IgD-negative memory B cell (primary cell): ENCODE measurements around the gene FOXP3. TPM values are rescaled to one million over a fixed set of nuclear protein-coding genes. Genes with fewer than 3 reads are reported as not detected.

Source experiments
- H3K27ac Mint-ChIP-seq, 3 donors: one replicate each; pipeline ENCODE4 v1.8.0; 2020 to 2022; ENCODE audit warnings: mild to moderate bottlenecking in 3 of 3, mixed read lengths in 3 of 3, moderate library complexity in 1 of 3
- H3K27me3 Mint-ChIP-seq: one replicate; pipeline ENCODE4 v1.8.0; 2021; ENCODE audit warnings: mixed read lengths
- H3K36me3 Mint-ChIP-seq: one replicate; pipeline ENCODE4 v1.8.0; 2020; ENCODE audit warnings: mild to moderate bottlenecking, mixed read lengths
- H3K4me1 Mint-ChIP-seq, 3 donors: one replicate each; pipeline ENCODE4 v1.8.0; 2020 to 2022; ENCODE audit warnings: mixed read lengths in 3 of 3, mild to moderate bottlenecking in 1 of 3
- H3K4me3 Mint-ChIP-seq, 4 donors: one replicate each; pipeline ENCODE4 v1.8.0; 2020 to 2022; ENCODE audit warnings: mild to moderate bottlenecking in 4 of 4, mixed read lengths in 4 of 4, moderate library complexity in 3 of 4
- H3K9me3 Mint-ChIP-seq, 3 donors: one replicate each; pipeline ENCODE4 v1.8.0; 2020 to 2021; ENCODE audit warnings: mixed read lengths in 3 of 3, mild to moderate bottlenecking in 1 of 3
- polyA plus RNA-seq: library from polyadenylated mRNA; unstranded; fragments of 300-500 nt; fragmentation: Illumina TruSeq; gene quantifications from one replicate; pipeline ENCODE4 v1.2.3, GENCODE V29; 2021

The FOXP3 gene
- polyA plus RNA-seq, 1 donor from 2014 or later, result 0.09 TPM

GRCh38 chrX:49205443-49205842 lies 59.1 kb downstream of the FOXP3 start:
- H3K27ac Mint-ChIP-seq, result no peak overlapping the region
- H3K4me1 Mint-ChIP-seq, result peaks cover 0 to 2% (median 0%) of the 10 kb centered on the region in 3 donors
- H3K4me3 Mint-ChIP-seq, result peak overlapping the region in 1 of 4 donors; percentile 73
- no peaks in the 10 kb centered on the region for H3K27me3 Mint-ChIP-seq
- H3K36me3 Mint-ChIP-seq, result no peaks in the 10 kb centered on the region
- no peaks in the 10 kb centered on the region for H3K9me3 Mint-ChIP-seq

DNA sequence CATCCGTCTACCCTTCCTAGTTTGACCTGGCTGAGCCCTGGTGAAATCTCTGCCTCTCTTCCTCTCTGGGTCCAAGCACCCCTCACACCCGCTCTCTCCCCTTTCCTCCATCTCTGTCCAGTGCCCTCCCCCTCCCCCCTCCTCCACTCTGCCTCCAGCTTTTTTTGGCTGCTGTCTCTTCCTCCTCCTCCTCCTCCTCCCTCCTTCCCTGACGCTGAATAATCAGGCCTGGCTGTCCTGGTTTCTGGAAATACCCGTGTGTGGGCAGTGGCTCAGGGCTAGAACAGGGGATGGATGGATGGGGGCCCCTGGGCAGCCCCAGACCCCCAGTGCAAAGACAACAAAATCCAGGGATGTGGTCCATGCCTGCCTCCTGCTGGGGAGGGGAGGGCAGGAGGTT lies 59.8 kb downstream of the FOXP3 start:
- Mint-ChIP-seq H3K9me3 (no peaks in the 10 kb centered on the region), H3K27ac (no peak overlapping the region), H3K27me3 (no peaks in the 10 kb centered on the region), H3K4me1 (peaks cover 0 to 2% (median 0%) of the 10 kb centered on the region in 3 donors), H3K36me3 (no peaks in the 10 kb centered on the region), H3K4me3 (no peak overlapping the region)

DNA sequence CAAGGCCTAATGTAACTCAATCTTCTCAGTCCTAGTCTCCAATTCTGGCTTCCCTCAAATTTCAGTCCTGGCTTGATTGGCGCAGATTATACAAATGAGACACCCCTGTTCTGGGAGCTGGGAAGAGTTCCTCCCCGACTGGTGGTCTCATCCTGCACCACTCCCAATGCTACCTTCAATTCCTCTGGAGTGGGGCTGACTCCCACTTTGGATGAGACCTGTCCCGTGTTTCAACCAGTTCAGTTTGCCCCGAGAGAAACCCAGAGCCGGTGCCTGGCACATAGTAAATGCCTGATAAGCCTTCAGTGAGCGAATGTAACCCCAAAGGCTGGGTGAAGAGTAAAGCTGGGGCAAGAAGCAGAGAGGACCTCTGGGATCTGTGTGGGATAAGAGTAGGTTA lies 60.5 kb downstream of the FOXP3 start:
- Mint-ChIP-seq H3K27ac (no peak overlapping the region), H3K36me3 (no peaks in the 10 kb centered on the region), H3K4me3 (no peak overlapping the region), H3K27me3 (no peaks in the 10 kb centered on the region), H3K4me1 (peaks cover 0 to 2% (median 0%) of the 10 kb centered on the region in 3 donors), H3K9me3 (no peaks in the 10 kb centered on the region)

- Mint-ChIP-seq H3K27ac (no peak overlapping the region), H3K4me3 (no peak overlapping the region), H3K36me3 (no peaks in the 10 kb centered on the region), H3K4me1 (peaks cover 0 to 2% (median 0%) of the 10 kb centered on the region in 3 donors), H3K9me3 (no peaks in the 10 kb centered on the region), H3K27me3 (no peaks in the 10 kb centered on the region)
Measured at GRCh38 chrX:49203536-49203935, 61.0 kb downstream of the FOXP3 start.

- no peak overlapping the region for H3K4me3 Mint-ChIP-seq
- no peaks in the 10 kb centered on the region for H3K36me3 Mint-ChIP-seq
- H3K9me3 Mint-ChIP-seq, result no peaks in the 10 kb centered on the region
- H3K27ac Mint-ChIP-seq, result no peak overlapping the region
- H3K4me1 Mint-ChIP-seq, result peaks cover 0 to 3% (median 3%) of the 10 kb centered on the region in 3 donors
- H3K27me3 Mint-ChIP-seq, result no peaks in the 10 kb centered on the region
Measured at GRCh38 chrX:49202022-49202421, 62.5 kb downstream of the FOXP3 start.

Other genes starting within 250 kb of the FOXP3 start
- 6.7 TPM for gene TFE3, start 221.4 kb downstream of the FOXP3 start, polyA plus RNA-seq
- gene CCDC120, start 205.7 kb downstream of the FOXP3 start, polyA plus RNA-seq, result 1.2 TPM
- gene PRAF2, start 190.7 kb downstream of the FOXP3 start, polyA plus RNA-seq, result 37.6 TPM
- 58.3 TPM for gene WDR45, start 184.8 kb downstream of the FOXP3 start, polyA plus RNA-seq
- 27.3 TPM for gene GPKOW, start 141.0 kb downstream of the FOXP3 start, polyA plus RNA-seq
- gene MAGIX, start 102.0 kb downstream of the FOXP3 start, polyA plus RNA-seq, result 0.49 TPM
- 292 TPM for gene PLP2, start 92.8 kb downstream of the FOXP3 start, polyA plus RNA-seq
- 9.5 TPM for gene PRICKLE3, start 78.3 kb downstream of the FOXP3 start, polyA plus RNA-seq
- gene SYP, start 64.5 kb downstream of the FOXP3 start, polyA plus RNA-seq, result 1.1 TPM
- not detected for gene CACNA1F, start 31.4 kb downstream of the FOXP3 start, polyA plus RNA-seq
- gene CCDC22, start 29.2 kb downstream of the FOXP3 start, polyA plus RNA-seq, result 24.3 TPM
- gene PPP1R3F, start 5.1 kb upstream of the FOXP3 start, polyA plus RNA-seq, result 3.1 TPM
- gene GAGE10, start 38.9 kb upstream of the FOXP3 start, polyA plus RNA-seq, result not detected
- not detected for gene GAGE12J, start 57.3 kb upstream of the FOXP3 start, polyA plus RNA-seq
- not detected for gene GAGE13, start 66.9 kb upstream of the FOXP3 start, polyA plus RNA-seq